Mucosa of descending colon (tissue), 3 donors: ENCODE data around the gene GNAO1. TPM values are rescaled to one million over a fixed set of nuclear protein-coding genes. Genes with fewer than 3 reads are reported as not detected.

ENCODE experiments used
- ATAC-seq: fragments of 200-7000 bp; cut with Tn5 transposase; one replicate; pipeline ENCODE4 v1.9.1; 2020; ENCODE audit warnings: mild to moderate bottlenecking, moderate library complexity
- DNase-seq, 3 donors: peaks; one replicate each; pipeline ENCODE4 v3.0.0-alpha.2; 2020
- H3K36me3 ChIP-seq: fragments of 200-600 bp; one replicate; pipeline ENCODE4 v1.8.0; 2021; ENCODE audit warnings: low read depth, mild to moderate bottlenecking
- H3K4me1 ChIP-seq: fragments of 200-600 bp; one replicate; pipeline ENCODE4 v1.8.0; 2021; ENCODE audit warnings: low read depth, mild to moderate bottlenecking
- H3K4me3 ChIP-seq: fragments of 200-600 bp; one replicate; pipeline ENCODE4 v1.8.0; 2021; ENCODE audit warnings: mild to moderate bottlenecking
- H3K9me3 ChIP-seq: fragments of 200-600 bp; one replicate; pipeline ENCODE4 v1.8.0; 2021; ENCODE audit warnings: mild to moderate bottlenecking
- intact Hi-C, 2 donors: fragments of 100-400 bp; cut with DNase I in 1 of 2; cut with micrococcal nuclease in 1 of 2; formaldehyde crosslinking; loops; one replicate each; pipeline versions ENCODE4 v1.11.0 to v1.11.1; 2022; cut with DNase I, micrococcal nuclease
- total RNA-seq, 3 donors: library from RNA; stranded (reverse); fragmentation: NEBNext Ultra II Directional in 2 of 3; extraction: Animal tissue kit (Norgen Biotek cat#: 25700) in 2 of 3; gene quantifications; one replicate each; pipeline versions ENCODE4 v1.2.1 to v1.2.4, GENCODE V29; 2021 to 2023
- TF ChIP-seq, protein P1 (sequence below): fragments of 200-600 bp; IDR thresholded peaks from one replicate; pipeline ENCODE4 v1.8.0; 2022; ENCODE audit warnings: antibody characterized with exemption, mild to moderate bottlenecking
- donor health status: DM: no; HTN: no; CAD: no; lungs with moderate emphysema.
- donor health status: DM: no; HTN: no; CAD: no.
- donor health status: DM: no; HTN: yes; CAD: no.

The GNAO1 gene
- total RNA-seq, 3 donors from 2014 or later: 8.3 to 113 (median 9.8) TPM

DNA sequence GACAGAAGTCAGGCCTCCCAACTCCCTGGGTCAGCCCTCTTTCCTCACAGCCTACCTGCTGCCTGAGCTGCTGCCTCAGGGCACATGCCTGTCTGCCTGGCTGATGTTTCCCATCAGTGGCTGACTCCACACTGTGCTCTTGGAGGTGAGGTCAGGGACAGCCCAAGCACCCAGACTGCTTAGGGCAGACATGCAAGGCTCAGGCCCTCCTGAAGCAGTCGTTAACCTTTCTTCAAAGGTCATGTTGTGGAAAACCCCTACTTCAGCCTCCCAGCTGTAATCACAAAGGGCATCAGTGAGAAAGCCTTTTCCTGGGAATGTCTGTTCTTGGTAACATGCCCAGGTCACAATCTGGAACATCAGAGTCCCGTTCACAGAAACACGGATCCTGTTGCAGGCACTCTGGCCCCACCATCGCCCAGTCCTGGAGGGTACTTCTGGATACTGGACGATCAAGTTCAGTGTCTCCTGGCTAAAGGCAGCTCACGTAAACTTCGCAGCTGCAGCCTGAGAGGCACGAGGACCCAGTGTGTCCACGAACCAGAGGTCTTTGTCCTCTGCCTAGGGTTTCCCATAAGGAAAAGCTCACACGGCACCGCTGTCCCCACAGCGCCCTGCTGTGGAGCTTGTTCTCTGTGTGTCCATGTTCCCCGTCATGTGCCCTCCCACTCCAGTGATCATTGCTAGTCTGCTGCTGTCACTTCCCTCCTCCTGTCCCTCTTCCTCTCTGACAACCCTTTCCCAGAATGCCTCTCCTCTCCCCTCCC lies 54.9 kb downstream of the GNAO1 start:
- intact Hi-C loops: no loop called here
- no peaks in the 10 kb centered on the region for H3K9me3 ChIP-seq
- TF ChIP-seq, protein P1, sequence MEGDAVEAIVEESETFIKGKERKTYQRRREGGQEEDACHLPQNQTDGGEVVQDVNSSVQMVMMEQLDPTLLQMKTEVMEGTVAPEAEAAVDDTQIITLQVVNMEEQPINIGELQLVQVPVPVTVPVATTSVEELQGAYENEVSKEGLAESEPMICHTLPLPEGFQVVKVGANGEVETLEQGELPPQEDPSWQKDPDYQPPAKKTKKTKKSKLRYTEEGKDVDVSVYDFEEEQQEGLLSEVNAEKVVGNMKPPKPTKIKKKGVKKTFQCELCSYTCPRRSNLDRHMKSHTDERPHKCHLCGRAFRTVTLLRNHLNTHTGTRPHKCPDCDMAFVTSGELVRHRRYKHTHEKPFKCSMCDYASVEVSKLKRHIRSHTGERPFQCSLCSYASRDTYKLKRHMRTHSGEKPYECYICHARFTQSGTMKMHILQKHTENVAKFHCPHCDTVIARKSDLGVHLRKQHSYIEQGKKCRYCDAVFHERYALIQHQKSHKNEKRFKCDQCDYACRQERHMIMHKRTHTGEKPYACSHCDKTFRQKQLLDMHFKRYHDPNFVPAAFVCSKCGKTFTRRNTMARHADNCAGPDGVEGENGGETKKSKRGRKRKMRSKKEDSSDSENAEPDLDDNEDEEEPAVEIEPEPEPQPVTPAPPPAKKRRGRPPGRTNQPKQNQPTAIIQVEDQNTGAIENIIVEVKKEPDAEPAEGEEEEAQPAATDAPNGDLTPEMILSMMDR: no peak
- no peaks in the 10 kb centered on the region for H3K36me3 ChIP-seq
- ATAC-seq (peak; percentile 38), DNase-seq (no peak)
- no peak overlapping the region for H3K4me3 ChIP-seq
- H3K4me1 ChIP-seq: no peaks in the 10 kb centered on the region

DNA sequence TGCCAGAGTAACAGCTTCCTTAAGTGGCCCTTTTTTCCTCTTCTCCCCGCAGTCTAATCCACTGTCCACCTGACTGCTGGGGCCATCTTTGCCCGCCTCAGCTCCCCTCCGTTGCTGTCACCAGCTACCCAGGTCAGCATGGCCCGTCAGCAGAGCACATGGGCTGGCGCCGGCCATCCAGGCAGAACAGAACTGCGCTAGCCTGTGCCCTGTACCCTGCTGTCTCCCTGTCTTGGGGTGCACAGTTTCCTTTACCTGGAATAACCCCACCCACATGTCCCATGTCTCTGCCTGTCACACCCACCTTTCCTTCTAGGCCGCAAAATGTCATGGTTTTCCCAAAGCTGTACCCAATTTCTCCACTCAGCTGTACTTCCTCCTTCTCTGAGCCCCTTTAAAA lies 55.7 kb downstream of the GNAO1 start:
- ATAC-seq: no peak
- H3K4me1 ChIP-seq: no peaks in the 10 kb centered on the region

DNA sequence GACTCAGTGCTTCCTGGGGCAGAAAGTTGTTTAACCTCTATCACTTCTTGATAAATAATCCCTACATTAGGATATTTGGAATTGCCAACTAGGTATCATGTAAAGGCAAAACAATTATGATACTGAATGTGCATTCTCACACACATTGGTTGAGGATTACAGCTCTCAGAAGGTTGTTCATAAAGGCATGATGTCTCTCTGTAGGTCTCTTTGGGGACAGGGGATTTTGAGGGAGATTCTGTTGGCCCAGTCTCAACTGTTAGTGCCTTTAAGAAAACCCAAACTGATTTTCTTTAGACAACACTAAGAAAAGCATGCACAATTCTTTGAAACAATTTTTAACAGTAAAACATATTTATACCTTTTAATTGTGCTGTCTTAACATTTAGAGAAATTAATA lies 56.5 kb downstream of the GNAO1 start:
- no peak for DNase-seq
- H3K36me3 ChIP-seq: no peaks in the 10 kb centered on the region
- intact Hi-C loops: no loop called here
- ATAC-seq: no peak
- no peaks in the 10 kb centered on the region for H3K9me3 ChIP-seq
- no peaks in the 10 kb centered on the region for H3K4me1 ChIP-seq
- TF ChIP-seq, protein P1: no peak
- H3K4me3 ChIP-seq: no peak overlapping the region

More for the DNA sequence above, 55.7 kb downstream of the GNAO1 start:
- TF ChIP-seq, protein P1: no peak
- DNase-seq: no peak
- Histone ChIP-seq H3K4me3 (no peak overlapping the region), H3K36me3 (no peaks in the 10 kb centered on the region), H3K9me3 (no peaks in the 10 kb centered on the region)
- intact Hi-C loops: no loop called here

DNA sequence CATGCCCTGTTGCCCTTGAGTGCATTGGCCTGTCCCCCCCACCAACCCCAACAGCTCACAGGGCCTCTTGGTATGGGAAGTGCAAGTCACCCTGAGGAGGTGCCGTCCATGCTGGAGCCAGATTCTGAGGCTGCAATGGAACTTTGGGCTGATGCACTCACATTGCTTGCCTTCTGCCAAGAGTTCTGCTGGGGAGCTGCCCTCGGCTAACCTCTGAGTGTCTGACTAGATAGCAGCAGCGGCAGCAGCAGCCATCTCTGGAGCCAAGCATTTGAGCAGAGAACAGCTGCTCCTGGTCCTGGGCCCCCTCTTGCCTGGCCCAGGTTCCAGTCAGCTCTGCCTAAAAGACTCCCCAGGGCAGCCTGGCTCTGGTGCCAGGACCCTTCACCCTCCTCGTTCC lies 61.5 kb downstream of the GNAO1 start:
- H3K4me1 ChIP-seq: no peaks in the 10 kb centered on the region
- no peaks in the 10 kb centered on the region for H3K9me3 ChIP-seq
- intact Hi-C loops: no loop called here
- peak in 1 of 3 donors; percentile 37 for DNase-seq
- H3K36me3 ChIP-seq: no peaks in the 10 kb centered on the region
- ATAC-seq: no peak
- TF ChIP-seq, protein P1: no peak
- no peak overlapping the region for H3K4me3 ChIP-seq

DNA sequence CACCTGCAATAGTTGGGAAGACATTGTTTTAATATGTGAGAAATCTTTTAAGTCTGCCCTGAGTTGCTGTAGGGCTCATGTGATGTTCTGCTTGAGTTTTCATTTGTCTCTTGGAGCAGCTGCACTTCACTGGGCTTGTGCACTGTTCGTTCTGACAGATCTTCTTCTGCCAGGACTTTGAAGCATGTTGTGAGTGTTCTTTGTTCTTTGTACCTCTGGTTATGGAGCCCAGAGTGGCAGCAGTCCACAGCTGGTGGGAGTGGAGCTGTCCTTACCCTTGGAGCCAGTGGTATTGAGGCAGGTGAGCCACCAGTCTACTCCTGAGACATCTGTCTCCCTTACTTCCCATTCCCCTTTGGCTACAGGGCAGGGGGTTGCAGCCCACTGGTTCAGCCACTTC lies 64.6 kb downstream of the GNAO1 start:
- H3K36me3 ChIP-seq: no peaks in the 10 kb centered on the region
- TF ChIP-seq, protein P1: no peak
- H3K4me3 ChIP-seq: no peak overlapping the region
- intact Hi-C loops: no loop called here
- DNase-seq (no peak), ATAC-seq (no peak)
- no peaks in the 10 kb centered on the region for H3K9me3 ChIP-seq
- no peaks in the 10 kb centered on the region for H3K4me1 ChIP-seq
